A673 (cell line): ENCODE data around the gene UTF1.

Source experiments
- EZH2 ChIP-seq: fragments of 200-600 bp; sonication (generic); IDR thresholded peaks from 2 replicates; pipeline ENCODE4 v1.6.1; 2017; ENCODE audit warnings: borderline replicate concordance, low read depth, mild to moderate bottlenecking, mixed read lengths, antibody characterized with exemption, low read length; ENCODE audit not compliant: poor library complexity, severe bottlenecking
- TF ChIP-seq, protein P1 (sequence below): fragments of 300-800, 200-600 bp; sonication (generic); conservative IDR thresholded peaks from 2 replicates; pipeline ENCODE4 v1.5.1; 2017; ENCODE audit warnings: low read depth, mild to moderate bottlenecking, antibody characterized with exemption, low read length, moderate library complexity, mixed read lengths

DNA sequence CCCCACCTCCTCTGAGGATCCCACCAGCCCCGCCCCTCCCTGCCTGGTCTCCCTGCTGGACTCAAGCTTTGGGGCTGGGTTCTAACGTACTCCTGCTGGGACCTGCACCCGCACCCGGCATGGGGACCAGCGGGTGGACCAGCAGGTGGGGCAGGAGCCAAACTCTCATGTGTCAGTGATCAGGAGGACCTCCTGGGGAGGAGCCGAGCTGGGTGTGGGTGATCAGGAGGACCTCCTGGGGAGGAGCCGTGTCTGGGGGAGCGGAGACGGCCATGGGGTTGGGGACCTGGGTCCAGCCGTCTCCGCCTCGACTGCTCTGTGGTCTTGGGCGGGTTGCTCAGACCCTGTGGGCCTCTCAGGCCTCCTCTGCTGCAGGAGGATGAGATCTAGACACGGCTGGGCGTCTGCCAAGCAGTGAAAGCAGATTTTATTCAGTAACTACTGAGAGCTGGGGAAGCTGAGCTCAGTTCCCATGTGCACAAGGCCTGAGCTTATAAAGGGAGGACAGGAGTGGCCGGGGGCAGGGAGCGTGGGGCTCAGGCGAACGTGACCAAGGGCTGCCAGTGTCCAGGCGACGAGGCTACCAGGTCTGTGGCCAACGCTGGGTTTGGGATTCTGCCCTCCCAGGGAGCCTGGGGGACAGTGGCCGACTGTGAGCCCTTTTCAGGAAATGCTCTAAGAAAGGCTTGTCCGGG, 33.6 kb upstream of the UTF1 start:
- TF ChIP-seq EZH2: no peak
- TF ChIP-seq, protein P1, sequence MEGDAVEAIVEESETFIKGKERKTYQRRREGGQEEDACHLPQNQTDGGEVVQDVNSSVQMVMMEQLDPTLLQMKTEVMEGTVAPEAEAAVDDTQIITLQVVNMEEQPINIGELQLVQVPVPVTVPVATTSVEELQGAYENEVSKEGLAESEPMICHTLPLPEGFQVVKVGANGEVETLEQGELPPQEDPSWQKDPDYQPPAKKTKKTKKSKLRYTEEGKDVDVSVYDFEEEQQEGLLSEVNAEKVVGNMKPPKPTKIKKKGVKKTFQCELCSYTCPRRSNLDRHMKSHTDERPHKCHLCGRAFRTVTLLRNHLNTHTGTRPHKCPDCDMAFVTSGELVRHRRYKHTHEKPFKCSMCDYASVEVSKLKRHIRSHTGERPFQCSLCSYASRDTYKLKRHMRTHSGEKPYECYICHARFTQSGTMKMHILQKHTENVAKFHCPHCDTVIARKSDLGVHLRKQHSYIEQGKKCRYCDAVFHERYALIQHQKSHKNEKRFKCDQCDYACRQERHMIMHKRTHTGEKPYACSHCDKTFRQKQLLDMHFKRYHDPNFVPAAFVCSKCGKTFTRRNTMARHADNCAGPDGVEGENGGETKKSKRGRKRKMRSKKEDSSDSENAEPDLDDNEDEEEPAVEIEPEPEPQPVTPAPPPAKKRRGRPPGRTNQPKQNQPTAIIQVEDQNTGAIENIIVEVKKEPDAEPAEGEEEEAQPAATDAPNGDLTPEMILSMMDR: no peak
